DMS79 (cell line): ENCODE results near the gene SLC26A6.
A peak's percentile ranks its signal among the peaks of the same experiment; 100 is the strongest.

ENCODE experiments used
- DNase-seq: peaks from one replicate; lab custom pipeline; 2025; lab: John Stamatoyannopoulos, UW

SLC26A6 gene, protein sequence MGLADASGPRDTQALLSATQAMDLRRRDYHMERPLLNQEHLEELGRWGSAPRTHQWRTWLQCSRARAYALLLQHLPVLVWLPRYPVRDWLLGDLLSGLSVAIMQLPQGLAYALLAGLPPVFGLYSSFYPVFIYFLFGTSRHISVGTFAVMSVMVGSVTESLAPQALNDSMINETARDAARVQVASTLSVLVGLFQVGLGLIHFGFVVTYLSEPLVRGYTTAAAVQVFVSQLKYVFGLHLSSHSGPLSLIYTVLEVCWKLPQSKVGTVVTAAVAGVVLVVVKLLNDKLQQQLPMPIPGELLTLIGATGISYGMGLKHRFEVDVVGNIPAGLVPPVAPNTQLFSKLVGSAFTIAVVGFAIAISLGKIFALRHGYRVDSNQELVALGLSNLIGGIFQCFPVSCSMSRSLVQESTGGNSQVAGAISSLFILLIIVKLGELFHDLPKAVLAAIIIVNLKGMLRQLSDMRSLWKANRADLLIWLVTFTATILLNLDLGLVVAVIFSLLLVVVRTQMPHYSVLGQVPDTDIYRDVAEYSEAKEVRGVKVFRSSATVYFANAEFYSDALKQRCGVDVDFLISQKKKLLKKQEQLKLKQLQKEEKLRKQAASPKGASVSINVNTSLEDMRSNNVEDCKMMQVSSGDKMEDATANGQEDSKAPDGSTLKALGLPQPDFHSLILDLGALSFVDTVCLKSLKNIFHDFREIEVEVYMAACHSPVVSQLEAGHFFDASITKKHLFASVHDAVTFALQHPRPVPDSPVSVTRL

DNA sequence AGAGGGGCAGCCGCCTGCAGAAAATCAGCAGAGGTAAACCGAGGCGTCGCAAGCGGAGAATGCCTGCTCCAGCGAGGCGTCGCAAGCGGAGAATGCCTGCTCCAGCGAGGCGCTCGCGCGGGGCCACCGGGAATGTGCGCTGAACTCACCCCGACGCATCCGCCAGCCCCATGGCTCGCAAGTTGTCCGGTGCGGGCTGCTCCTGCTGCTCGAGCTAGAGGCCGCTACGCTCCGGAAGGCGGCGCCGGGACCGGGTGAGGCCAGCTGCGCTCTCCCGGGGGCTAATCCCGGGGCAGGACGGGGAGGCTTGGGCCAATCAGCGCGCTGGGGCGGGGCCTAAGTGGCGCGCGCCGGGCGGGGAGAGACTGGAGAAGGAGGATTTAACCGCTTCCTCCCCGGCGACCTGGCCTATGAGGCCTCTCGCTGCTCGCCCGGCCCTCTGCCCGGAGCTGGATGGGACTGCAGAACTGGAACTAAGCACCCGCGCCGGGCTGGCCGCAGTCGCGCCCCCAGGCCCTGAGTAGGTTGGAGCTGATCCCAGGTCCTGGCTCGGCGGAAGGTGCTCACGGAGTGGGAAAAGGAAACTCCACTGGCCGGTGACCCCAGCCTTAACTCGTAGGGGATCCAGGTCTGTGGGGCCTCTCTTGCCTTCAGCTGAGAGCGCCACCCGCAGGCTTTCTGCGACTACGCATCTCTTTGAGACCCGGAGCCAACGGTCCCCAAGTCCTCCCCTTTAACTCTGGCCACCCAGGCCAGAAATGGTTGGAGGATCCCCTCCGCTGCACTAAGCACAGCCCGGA is at the start of gene SLC26A6:
TSS of gene SLC26A6 (minus strand) at position 240 of the 800 bp plus-strand sequence. CDS start at position 172, 68 bp downstream.
- DNase-seq: peak; percentile 62

GRCh38 chr3:48684480-48685143 is 49.4 kb upstream of the SLC26A6 start:
- DNase-seq: no peak

DNA sequence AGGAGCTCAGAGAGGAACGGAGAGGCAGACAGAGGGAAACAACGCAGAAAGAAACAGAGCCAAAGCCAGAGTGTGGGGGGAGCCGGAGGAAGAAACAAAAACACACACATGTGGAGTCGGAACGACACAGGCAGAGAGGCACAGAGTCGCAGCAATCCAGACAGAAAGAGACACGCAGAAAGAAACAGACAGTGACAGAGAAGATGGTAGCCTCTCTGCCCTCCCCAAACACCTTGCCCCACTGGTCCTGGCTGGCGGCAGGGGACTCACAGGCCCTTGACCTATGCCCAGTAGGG is 48.7 kb upstream of the SLC26A6 start:
- no peak for DNase-seq

GRCh38 chr3:48682786-48683185 is 47.5 kb upstream of the SLC26A6 start:
- no peak for DNase-seq

GRCh38 chr3:48681974-48682610 is 46.8 kb upstream of the SLC26A6 start:
- DNase-seq: no peak

- DNase-seq: no peak
Measured at GRCh38 chr3:48681541-48681880, 46.2 kb upstream of the SLC26A6 start.

- DNase-seq: no peak
Measured at GRCh38 chr3:48680811-48681540, 45.7 kb upstream of the SLC26A6 start.

- DNase-seq: no peak
Measured at GRCh38 chr3:48679411-48680391, 44.4 kb upstream of the SLC26A6 start.

- DNase-seq: no peak
Measured at GRCh38 chr3:48678566-48679380, 43.5 kb upstream of the SLC26A6 start.

- DNase-seq: no peak
Measured at GRCh38 chr3:48678056-48678455, 42.8 kb upstream of the SLC26A6 start.

DNA sequence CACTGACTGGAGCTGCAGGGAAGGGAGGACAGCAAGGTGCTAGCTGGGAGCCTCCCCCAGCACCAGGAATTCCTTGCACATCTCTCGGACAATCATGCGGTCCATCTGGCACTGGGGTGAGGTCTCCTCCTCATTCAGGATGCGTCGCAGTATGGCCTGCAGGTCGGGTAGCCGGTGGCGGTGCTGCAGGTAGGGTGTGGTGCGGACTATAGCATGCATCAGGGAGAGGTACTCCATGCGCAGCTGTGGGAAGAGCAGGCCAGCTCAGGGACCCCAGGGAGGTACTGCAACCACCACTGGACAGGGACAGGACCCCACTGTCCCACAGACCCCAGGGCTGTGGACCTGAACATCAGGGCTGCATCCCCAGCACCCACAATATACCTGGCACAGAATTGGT is 39.2 kb upstream of the SLC26A6 start:
- no peak for DNase-seq

DNA sequence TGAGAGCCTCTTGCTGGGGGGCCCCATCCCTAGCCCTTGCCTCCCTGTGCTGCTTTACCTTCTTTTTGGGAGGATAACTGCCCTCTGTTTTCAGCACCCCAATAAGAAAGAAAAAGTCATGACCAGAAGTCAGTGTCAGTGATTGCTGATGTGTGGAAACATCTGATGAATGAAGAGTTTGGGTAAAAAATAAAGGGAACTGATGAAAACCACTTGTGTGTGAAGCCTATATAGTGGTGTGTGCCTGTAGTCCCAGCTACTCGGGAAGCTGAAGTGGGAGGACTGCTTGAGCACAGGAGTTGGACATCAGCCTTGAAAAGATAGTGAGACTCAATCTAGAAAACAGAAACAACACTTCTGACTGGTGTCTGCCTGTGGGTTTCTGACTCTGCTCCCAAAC is 37.3 kb upstream of the SLC26A6 start:
- DNase-seq: no peak

GRCh38 chr3:48664929-48665328 is 29.7 kb upstream of the SLC26A6 start:
- no peak for DNase-seq

- DNase-seq: no peak
Measured at GRCh38 chr3:48664313-48664644, 29.0 kb upstream of the SLC26A6 start.

DNA sequence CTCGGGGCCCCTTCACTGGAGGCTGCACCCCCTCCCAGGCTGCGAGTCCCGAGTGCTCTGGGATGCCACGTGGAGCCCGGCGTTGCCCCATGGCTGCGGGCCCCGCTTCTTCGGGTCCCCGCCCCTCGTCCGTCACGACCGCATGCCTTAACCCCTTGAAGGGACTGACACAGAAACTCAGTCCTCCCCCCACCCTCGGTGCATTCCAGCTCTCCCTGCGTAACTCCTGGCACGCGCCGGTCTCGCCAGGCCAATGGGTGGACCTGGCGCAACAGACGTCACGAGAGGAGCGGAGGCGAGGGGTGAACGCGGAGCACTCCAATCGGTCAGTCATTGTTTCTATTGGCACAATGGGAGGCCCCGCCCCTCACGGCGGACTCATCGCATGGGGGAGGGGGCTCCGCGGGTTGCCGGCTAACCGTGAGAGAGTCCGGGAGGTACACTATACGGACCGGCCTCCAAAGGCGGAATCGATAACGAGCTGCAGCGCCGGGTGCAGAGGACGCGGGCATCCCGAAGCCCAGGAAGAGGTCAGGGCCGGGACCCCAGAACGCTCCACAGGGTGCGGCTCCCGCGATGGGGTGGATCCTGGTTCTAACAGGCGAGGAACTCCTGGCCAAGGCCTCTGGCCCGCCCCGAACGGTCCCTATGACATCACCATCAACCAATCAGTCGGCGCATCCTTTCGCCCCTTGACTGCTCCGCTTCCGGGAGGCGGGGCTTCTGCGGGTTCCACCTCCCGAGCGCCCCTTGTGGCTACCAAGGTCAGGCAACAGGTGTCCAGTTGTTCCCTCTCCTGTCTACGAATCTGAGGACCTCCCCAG is 28.4 kb upstream of the SLC26A6 start:
- peak; percentile 85 for DNase-seq

DNA sequence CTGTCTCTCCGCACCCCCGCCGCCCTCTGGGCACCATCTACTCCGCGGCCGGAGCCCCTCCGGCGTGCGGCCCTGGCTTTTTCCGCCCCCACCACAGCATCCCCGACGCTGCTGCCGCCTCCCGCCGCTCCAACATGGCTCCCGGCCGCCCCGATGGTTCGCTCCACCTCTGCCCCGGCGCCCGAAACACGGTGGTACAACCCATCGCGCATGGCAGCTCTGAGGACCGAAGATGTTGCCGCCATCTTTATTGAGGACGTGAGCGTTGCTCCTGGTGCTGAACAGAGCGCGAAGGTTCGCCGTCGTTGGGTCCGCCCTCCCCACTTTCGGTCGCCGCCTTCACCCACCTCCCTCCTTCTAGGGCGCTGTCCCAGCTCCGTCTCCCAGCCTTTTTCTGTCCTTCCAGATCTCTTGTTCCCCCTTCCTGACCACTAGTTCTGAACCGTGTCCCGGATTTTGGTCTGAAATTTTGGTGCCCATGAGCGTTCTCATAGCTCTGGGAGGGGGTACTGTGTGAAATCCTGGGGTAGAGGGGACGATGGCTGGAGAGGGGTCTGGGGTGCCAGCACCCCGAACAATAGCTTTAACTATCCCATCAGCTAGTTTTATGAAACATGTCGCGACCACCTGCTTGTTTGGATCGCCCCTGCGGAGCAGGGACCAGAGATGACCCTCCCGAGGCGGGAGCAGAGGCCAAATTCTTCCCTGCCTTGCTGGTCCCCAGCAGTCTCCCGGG is 27.7 kb upstream of the SLC26A6 start, which contains the start of gene CELSR3:
TSS of gene CELSR3 (minus strand) at position 134 of the 736 bp plus-strand sequence. CDS start 252 bp downstream, outside the sequence.
- peak; percentile 68 for DNase-seq

GRCh38 chr3:48662145-48662752 is 27.0 kb upstream of the SLC26A6 start:
- no peak for DNase-seq
